GM19193 (cell line): ENCODE results near the gene SRP72.

Experiments used
- POLR2A ChIP-seq: IDR thresholded peaks from 4 replicates; pipeline ENCODE4 v1.6.1; 2011; ENCODE audit not compliant: insufficient read depth, insufficient read length; ENCODE audit errors: extremely low read depth

Gene SRP72

GRCh38 chr4:56530269-56531148, 63.1 kb downstream of the SRP72 start:
- no peak for TF ChIP-seq POLR2A

DNA sequence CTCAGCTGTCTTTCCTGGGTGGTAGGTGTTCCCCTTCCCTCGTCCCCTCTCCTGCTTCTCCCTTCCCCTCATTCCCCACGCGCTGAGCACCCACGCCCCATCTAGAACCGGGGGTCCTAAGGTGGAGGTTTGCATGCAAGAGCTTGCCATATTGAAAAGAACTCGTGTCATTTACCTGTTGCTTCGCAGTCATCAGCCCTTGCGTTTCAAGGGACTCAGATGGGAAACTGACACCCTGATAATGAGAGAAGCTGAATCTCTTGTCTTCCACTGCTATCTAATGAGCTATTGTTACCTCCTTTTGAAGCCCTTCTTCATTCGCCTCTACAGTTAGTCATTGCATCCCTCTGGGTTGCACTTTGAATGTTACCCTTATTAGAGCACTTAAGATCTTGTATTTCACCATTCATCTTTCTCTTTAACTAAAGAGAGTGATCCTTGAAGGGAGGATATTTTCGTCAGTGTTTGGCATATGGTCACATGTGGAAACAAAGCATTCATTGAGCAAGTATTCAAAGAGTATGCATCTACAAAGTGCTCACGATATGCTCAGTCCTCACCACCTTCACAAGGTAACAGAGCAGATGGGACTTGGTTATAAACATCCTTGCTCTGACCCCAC, 63.8 kb downstream of the SRP72 start:
- no peak for TF ChIP-seq POLR2A

- no peak for TF ChIP-seq POLR2A
Measured at GRCh38 chr4:56531823-56532222, 64.4 kb downstream of the SRP72 start.

- TF ChIP-seq POLR2A, result no peak
Measured at GRCh38 chr4:56532239-56532638, 64.8 kb downstream of the SRP72 start.

GRCh38 chr4:56535915-56536314, 68.5 kb downstream of the SRP72 start:
- TF ChIP-seq POLR2A, result no peak

GRCh38 chr4:56537147-56537546, 69.7 kb downstream of the SRP72 start:
- no peak for TF ChIP-seq POLR2A

DNA sequence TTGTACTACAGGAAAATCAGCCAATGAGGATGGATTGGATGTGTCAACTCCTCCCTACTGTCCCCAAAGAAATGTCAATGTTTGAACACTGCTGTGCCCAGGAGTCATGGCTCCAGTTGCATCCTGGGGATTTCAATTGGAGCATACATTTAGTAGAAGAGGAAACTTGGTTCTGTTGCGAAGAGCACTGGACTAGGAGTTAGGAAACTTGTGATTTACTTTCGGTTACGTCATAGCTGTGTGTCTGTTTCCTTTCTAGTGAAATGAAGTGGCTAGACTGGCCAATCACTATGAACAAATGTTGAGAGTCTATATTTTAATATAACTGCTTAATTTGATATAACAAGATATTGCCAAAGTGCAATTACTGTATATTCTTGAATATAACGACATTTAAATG, 73.4 kb downstream of the SRP72 start:
- no peak for TF ChIP-seq POLR2A

- no peak for TF ChIP-seq POLR2A
Measured at GRCh38 chr4:56544573-56545131, 77.2 kb downstream of the SRP72 start.

GRCh38 chr4:56550642-56551041, 83.2 kb downstream of the SRP72 start:
- no peak for TF ChIP-seq POLR2A

- no peak for TF ChIP-seq POLR2A
Measured at GRCh38 chr4:56551516-56551915, 84.1 kb downstream of the SRP72 start.

- no peak for TF ChIP-seq POLR2A
Measured at GRCh38 chr4:56552273-56552672, 84.9 kb downstream of the SRP72 start.
